Naive B cell (primary cell): ENCODE results near the gene SNN. TPM values are rescaled to one million over a fixed set of nuclear protein-coding genes. Genes with fewer than 3 reads are reported as not detected.

ENCODE experiments used
- ATAC-seq, 2 donors: fragments of 150-1000 bp; cut with Tn5 transposase; 2 replicates each; pipeline ENCODE4 v1.10.0; 2021; ENCODE audit warnings: low read depth in 2 of 2, mild to moderate bottlenecking in 2 of 2, moderate library complexity in 2 of 2
- DNase-seq: peaks from one replicate; pipeline ENCODE4 v3.0.0; 2022
- H3K27ac Mint-ChIP-seq, 6 donors: one replicate each; pipeline ENCODE4 v1.8.0; 2020 to 2022; ENCODE audit warnings: mild to moderate bottlenecking in 6 of 6, mixed read lengths in 6 of 6, moderate library complexity in 5 of 6, inconsistent platforms in 2 of 6
- H3K27me3 Mint-ChIP-seq, 3 donors: one replicate each; pipeline ENCODE4 v1.8.0; 2021 to 2022; ENCODE audit warnings: mixed read lengths in 3 of 3, mild to moderate bottlenecking in 1 of 3
- H3K36me3 Mint-ChIP-seq, 2 donors: one replicate each; pipeline ENCODE4 v1.8.0; 2020 to 2022; ENCODE audit warnings: mixed read lengths in 2 of 2, inconsistent platforms in 1 of 2, mild to moderate bottlenecking in 1 of 2
- H3K4me1 Mint-ChIP-seq, 3 donors: one replicate each; pipeline ENCODE4 v1.8.0; 2020 to 2022; ENCODE audit warnings: mixed read lengths in 3 of 3, inconsistent platforms in 1 of 3, mild to moderate bottlenecking in 1 of 3, moderate library complexity in 1 of 3
- H3K4me3 Mint-ChIP-seq, 8 donors: one replicate each; pipeline ENCODE4 v1.8.0; 2020 to 2022; ENCODE audit warnings: mild to moderate bottlenecking in 8 of 8, mixed read lengths in 8 of 8, moderate library complexity in 8 of 8, inconsistent platforms in 2 of 8
- H3K9me3 Mint-ChIP-seq, 7 donors: one replicate each; pipeline ENCODE4 v1.8.0; 2020 to 2022; ENCODE audit warnings: mixed read lengths in 7 of 7, mild to moderate bottlenecking in 5 of 7, inconsistent platforms in 2 of 7, moderate library complexity in 1 of 7
- polyA plus RNA-seq, 6 donors: library from polyadenylated mRNA; unstranded; fragments of 300-500 nt; fragmentation: Illumina TruSeq; gene quantifications; one replicate each; pipeline ENCODE4 v1.2.3, GENCODE V29; 2021; ENCODE audit warnings: low read depth in 6 of 6

The SNN gene
- polyA plus RNA-seq, 6 donors from 2014 or later: 53.0 to 82.7 (median 67.7) TPM

GRCh38 chr16:11673091-11674000 is 5.1 kb downstream of the SNN start:
- no peaks in the 10 kb centered on the region for H3K9me3 Mint-ChIP-seq
- no peak for DNase-seq
- no peak for ATAC-seq
- peaks cover 0 to 6% of the 10 kb centered on the region in 2 donors for H3K36me3 Mint-ChIP-seq
- no peaks in the 10 kb centered on the region for H3K27me3 Mint-ChIP-seq
- H3K4me1 Mint-ChIP-seq: peaks cover 77 to 91% (median 87%) of the 10 kb centered on the region in 3 donors
- peak overlapping the region; percentile 74 to 97 (median 94) for H3K27ac Mint-ChIP-seq
- H3K4me3 Mint-ChIP-seq: peak overlapping the region; percentile 84 to 99 (median 92)

- Mint-ChIP-seq H3K36me3 (peaks cover 0 to 7% of the 10 kb centered on the region in 2 donors), H3K4me3 (peak overlapping the region; percentile 30 to 99 (median 86)), H3K27ac (peak overlapping the region; percentile 81 to 97 (median 94)), H3K9me3 (no peaks in the 10 kb centered on the region), H3K27me3 (no peaks in the 10 kb centered on the region), H3K4me1 (peaks cover 79 to 99% (median 92%) of the 10 kb centered on the region in 3 donors)
- ATAC-seq (no peak), DNase-seq (no peak)
Observed at GRCh38 chr16:11674001-11674817, 6.0 kb downstream of the SNN start.

- peaks cover 83 to 100% (median 94%) of the 10 kb centered on the region in 3 donors for H3K4me1 Mint-ChIP-seq
- peak overlapping the region; percentile 92 to 96 (median 94) for H3K27ac Mint-ChIP-seq
Observed at GRCh38 chr16:11674818-11675560, 6.7 kb downstream of the SNN start.

GRCh38 chr16:11675561-11676511 is 7.6 kb downstream of the SNN start:
- peaks cover 0 to 7% of the 10 kb centered on the region in 2 donors for H3K36me3 Mint-ChIP-seq
- no peak for ATAC-seq
- no peaks in the 10 kb centered on the region for H3K27me3 Mint-ChIP-seq
- H3K9me3 Mint-ChIP-seq: no peaks in the 10 kb centered on the region
- H3K4me1 Mint-ChIP-seq: peaks cover 80 to 100% (median 94%) of the 10 kb centered on the region in 3 donors
- peak overlapping the region in 4 of 6 donors; percentile 53 to 96 (median 74) for H3K27ac Mint-ChIP-seq
- H3K4me3 Mint-ChIP-seq: peak overlapping the region in 7 of 8 donors; percentile 21 to 89 (median 59)
- no peak for DNase-seq

More at GRCh38 chr16:11674818-11675560, 6.7 kb downstream of the SNN start:
- Mint-ChIP-seq H3K36me3 (peaks cover 0 to 7% of the 10 kb centered on the region in 2 donors), H3K4me3 (peak overlapping the region; percentile 35 to 99 (median 76)), H3K27me3 (no peaks in the 10 kb centered on the region), H3K9me3 (no peaks in the 10 kb centered on the region)
- no peak for DNase-seq
- ATAC-seq: no peak

- H3K27ac Mint-ChIP-seq: peak overlapping the region in 4 of 6 donors; percentile 47 to 94 (median 90)
- no peak for DNase-seq
- H3K27me3 Mint-ChIP-seq: no peaks in the 10 kb centered on the region
- peaks cover 0 to 7% of the 10 kb centered on the region in 2 donors for H3K36me3 Mint-ChIP-seq
- no peaks in the 10 kb centered on the region for H3K9me3 Mint-ChIP-seq
- H3K4me1 Mint-ChIP-seq: peaks cover 81 to 100% (median 94%) of the 10 kb centered on the region in 3 donors
- peak overlapping the region in 6 of 8 donors; percentile 32 to 89 (median 70) for H3K4me3 Mint-ChIP-seq
- ATAC-seq: no peak
Observed at GRCh38 chr16:11676799-11677198, 8.5 kb downstream of the SNN start.

GRCh38 chr16:11677451-11677951 is 9.2 kb downstream of the SNN start:
- DNase-seq (no peak), ATAC-seq (no peak)
- Mint-ChIP-seq H3K4me3 (peak overlapping the region; percentile 32 to 90 (median 70)), H3K4me1 (peaks cover 80 to 100% (median 94%) of the 10 kb centered on the region in 3 donors), H3K27ac (peak overlapping the region in 5 of 6 donors; percentile 53 to 94 (median 93)), H3K9me3 (no peaks in the 10 kb centered on the region), H3K27me3 (no peaks in the 10 kb centered on the region), H3K36me3 (peaks cover 0 to 7% of the 10 kb centered on the region in 2 donors)

- Mint-ChIP-seq H3K9me3 (no peaks in the 10 kb centered on the region), H3K4me3 (peak overlapping the region; percentile 58 to 90 (median 75)), H3K27me3 (no peaks in the 10 kb centered on the region), H3K27ac (peak overlapping the region; percentile 82 to 95 (median 94)), H3K36me3 (peaks cover 0 to 7% of the 10 kb centered on the region in 2 donors), H3K4me1 (peaks cover 80 to 100% (median 94%) of the 10 kb centered on the region in 3 donors)
- no peak for DNase-seq
- no peak for ATAC-seq
Observed at GRCh38 chr16:11677959-11678881, 10.0 kb downstream of the SNN start.

- Mint-ChIP-seq H3K27ac (peak overlapping the region in 4 of 6 donors; percentile 76 to 99 (median 96)), H3K9me3 (no peaks in the 10 kb centered on the region), H3K27me3 (no peaks in the 10 kb centered on the region), H3K4me1 (peaks cover 79 to 100% (median 92%) of the 10 kb centered on the region in 3 donors), H3K4me3 (peak overlapping the region in 5 of 8 donors; percentile 15 to 82 (median 69)), H3K36me3 (peaks cover 0 to 7% of the 10 kb centered on the region in 2 donors)
- DNase-seq (no peak), ATAC-seq (no peak)
Observed at GRCh38 chr16:11679250-11679649, 11.0 kb downstream of the SNN start.

GRCh38 chr16:11679941-11680911 is 12.0 kb downstream of the SNN start:
- ATAC-seq (peak; percentile 7 to 22), DNase-seq (peak; percentile 37)
- Mint-ChIP-seq H3K4me3 (peak overlapping the region; percentile 57 to 91 (median 74)), H3K9me3 (no peaks in the 10 kb centered on the region), H3K27me3 (no peaks in the 10 kb centered on the region), H3K4me1 (peaks cover 78 to 98% (median 88%) of the 10 kb centered on the region in 3 donors), H3K27ac (peak overlapping the region; percentile 94 to 99 (median 98)), H3K36me3 (peaks cover 0 to 7% of the 10 kb centered on the region in 2 donors)

- Mint-ChIP-seq H3K4me3 (peak overlapping the region; percentile 30 to 91 (median 74)), H3K36me3 (peaks cover 0 to 10% of the 10 kb centered on the region in 2 donors), H3K27ac (peak overlapping the region; percentile 94 to 99 (median 98)), H3K27me3 (no peaks in the 10 kb centered on the region), H3K9me3 (no peaks in the 10 kb centered on the region), H3K4me1 (peaks cover 72 to 90% (median 80%) of the 10 kb centered on the region in 3 donors)
- peak; percentile 55 to 58 for ATAC-seq
- peak; percentile 70 for DNase-seq
Observed at GRCh38 chr16:11681556-11681955, 13.3 kb downstream of the SNN start.
